Uterus (tissue), 4 donors: ENCODE measurements around the gene DGCR2. TPM values are rescaled to one million over a fixed set of nuclear protein-coding genes. Genes with fewer than 3 reads are reported as not detected.
"Not testable (repeated sequence)": the region's sequence is repeated elsewhere in the genome, so short reads cannot be mapped to it uniquely, and the experiment has no call there.

Source experiments
- DNase-seq, 2 donors: peaks; one replicate each; pipeline ENCODE4 v3.0.0-alpha.2; 2019 to 2020
- H3K27ac ChIP-seq, 2 donors: fragments of 200-600 bp; sonication (generic); 1 replicate in 1 of 2; 2 replicates in 1 of 2; pipeline ENCODE4 v1.5.1; 2016 to 2018
- H3K27me3 ChIP-seq, 2 donors: fragments of 200-600 bp; sonication (generic); one replicate each; pipeline ENCODE4 v1.5.1; 2018 to 2019; ENCODE audit warnings: control low read depth in 1 of 2
- H3K36me3 ChIP-seq, 2 donors: fragments of 200-600 bp; sonication (generic); one replicate each; pipeline ENCODE4 v1.5.1; 2019; ENCODE audit warnings: control low read depth in 1 of 2
- H3K4me1 ChIP-seq, 2 donors: fragments of 200-600 bp; sonication (generic); one replicate each; pipeline ENCODE4 v1.5.1; 2018 to 2019; ENCODE audit warnings: control low read depth in 1 of 2
- H3K4me3 ChIP-seq, 2 donors: fragments of 200-600 bp; sonication (generic); 1 replicate in 1 of 2; 2 replicates in 1 of 2; pipeline ENCODE4 v1.5.1; 2018 to 2019; ENCODE audit warnings: mild to moderate bottlenecking in 1 of 2
- H3K9me3 ChIP-seq, 2 donors: fragments of 200-600 bp; sonication (generic); one replicate each; pipeline ENCODE4 v1.5.1; 2019; ENCODE audit warnings: control low read depth in 1 of 2
- CTCF ChIP-seq, 4 experiments: fragments of 200-600 bp in 2 of 4; fragments of 450-650 bp in 2 of 4; sonication (generic) in 2 of 4; IDR thresholded peaks; one replicate each; pipeline ENCODE4 v1.5.1; 2016 to 2019; ENCODE audit warnings: antibody characterized with exemption in 4 of 4, mild to moderate bottlenecking in 2 of 4, moderate library complexity in 1 of 4
- POLR2A ChIP-seq, 2 donors: fragments of 450-650 bp; IDR thresholded peaks; one replicate each; pipeline ENCODE4 v1.6.1; 2016; ENCODE audit warnings: antibody characterized with exemption in 2 of 2, mild to moderate bottlenecking in 1 of 2, moderate library complexity in 1 of 2
- intact Hi-C: fragments of 100-400 bp; cut with DNase I; formaldehyde crosslinking; loops from one replicate; pipeline ENCODE4 v1.15.1; 2023; ENCODE audit warnings: low total_unique reads
- total RNA-seq, 4 donors: library from RNA; depleted of rRNA in 3 of 4; stranded (reverse); fragments of >200 nt in 3 of 4; gene quantifications; one replicate each; pipeline versions ENCODE4 v1.1.0 to v1.2.4, GENCODE V29; 2014 to 2023
- donor health status: DM: yes; HTN: yes; CAD: no.

The DGCR2 gene
- total RNA-seq, 4 donors from 2014 or later: 18.2 to 88.9 (median 47.6) TPM

- TF ChIP-seq CTCF (IDR thresholded peaks at IDR 0.05) (no peak), POLR2A (IDR thresholded peaks at IDR 0.05) (no peak)
- no peak for DNase-seq
- Histone ChIP-seq H3K36me3 (no peaks in the 10 kb centered on the region), H3K9me3 (no peaks in the 10 kb centered on the region), H3K27me3 (no peaks in the 10 kb centered on the region), H3K4me3 (no peak overlapping the region), H3K4me1 (no peaks in the 10 kb centered on the region), H3K27ac (no peak overlapping the region)
- intact Hi-C loops: no loop called here
Observed at GRCh38 chr22:19088866-19089595, 33.2 kb downstream of the DGCR2 start.

- no peak overlapping the region for H3K4me3 ChIP-seq
- intact Hi-C loops: no loop called here
- H3K9me3 ChIP-seq: no peaks in the 10 kb centered on the region
- H3K36me3 ChIP-seq: no peaks in the 10 kb centered on the region
- no peaks in the 10 kb centered on the region for H3K27me3 ChIP-seq
- no peak for DNase-seq
- no peak overlapping the region for H3K27ac ChIP-seq
- H3K4me1 ChIP-seq: no peaks in the 10 kb centered on the region
- TF ChIP-seq POLR2A (IDR thresholded peaks at IDR 0.05) (no peak), CTCF (IDR thresholded peaks at IDR 0.05) (no peak)
Observed at GRCh38 chr22:19086896-19087295, 35.3 kb downstream of the DGCR2 start.

- Histone ChIP-seq H3K27me3 (no peaks in the 10 kb centered on the region), H3K4me3 (no peak overlapping the region), H3K36me3 (no peaks in the 10 kb centered on the region), H3K27ac (no peak overlapping the region), H3K4me1 (no peaks in the 10 kb centered on the region), H3K9me3 (no peaks in the 10 kb centered on the region)
- intact Hi-C loops: no loop called here
- DNase-seq: no peak
- no peak for TF ChIP-seq CTCF (IDR thresholded peaks at IDR 0.05)
Observed at GRCh38 chr22:19086417-19086816, 35.8 kb downstream of the DGCR2 start.

GRCh38 chr22:19085233-19085718, 36.9 kb downstream of the DGCR2 start:
- intact Hi-C loops: no loop called here
- Histone ChIP-seq H3K36me3 (no peaks in the 10 kb centered on the region), H3K27me3 (no peaks in the 10 kb centered on the region), H3K4me3 (no peak overlapping the region), H3K4me1 (no peaks in the 10 kb centered on the region), H3K27ac (no peak overlapping the region), H3K9me3 (no peaks in the 10 kb centered on the region)
- DNase-seq: no peak
- TF ChIP-seq CTCF (IDR thresholded peaks at IDR 0.05) (no peak), POLR2A (IDR thresholded peaks at IDR 0.05) (no peak)

- H3K27ac ChIP-seq, H3K36me3 ChIP-seq, DNase-seq, intact Hi-C loops, H3K27me3 ChIP-seq, H3K4me1 ChIP-seq, H3K9me3 ChIP-seq, H3K4me3 ChIP-seq: not testable (repeated sequence)
Observed at GRCh38 chr22:19084586-19084985, 37.6 kb downstream of the DGCR2 start.

- H3K4me1 ChIP-seq, DNase-seq, H3K27me3 ChIP-seq, H3K9me3 ChIP-seq, H3K4me3 ChIP-seq, intact Hi-C loops, H3K27ac ChIP-seq, H3K36me3 ChIP-seq: not testable (repeated sequence)
Observed at GRCh38 chr22:19084126-19084525, 38.1 kb downstream of the DGCR2 start.
